Peyer's patch (tissue), 4 donors: ENCODE data around the gene EXOC4.

Experiments
- POLR2A ChIP-seq, 2 donors: fragments of 450-650 bp; IDR thresholded peaks; one replicate each; pipeline ENCODE4 v1.5.1; 2017; ENCODE audit warnings: antibody characterized with exemption in 2 of 2, mild to moderate bottlenecking in 2 of 2, moderate library complexity in 2 of 2
- TF ChIP-seq, protein P1 (sequence below), 6 experiments: fragments of 450-650 bp in 4 of 6; fragments of 200-600 bp in 2 of 6; sonication (generic) in 1 of 6; IDR thresholded peaks; one replicate each; pipeline ENCODE4 v1.5.1; 2017 to 2019; ENCODE audit warnings: antibody characterized with exemption in 6 of 6, mild to moderate bottlenecking in 3 of 6, moderate library complexity in 1 of 6

DNA sequence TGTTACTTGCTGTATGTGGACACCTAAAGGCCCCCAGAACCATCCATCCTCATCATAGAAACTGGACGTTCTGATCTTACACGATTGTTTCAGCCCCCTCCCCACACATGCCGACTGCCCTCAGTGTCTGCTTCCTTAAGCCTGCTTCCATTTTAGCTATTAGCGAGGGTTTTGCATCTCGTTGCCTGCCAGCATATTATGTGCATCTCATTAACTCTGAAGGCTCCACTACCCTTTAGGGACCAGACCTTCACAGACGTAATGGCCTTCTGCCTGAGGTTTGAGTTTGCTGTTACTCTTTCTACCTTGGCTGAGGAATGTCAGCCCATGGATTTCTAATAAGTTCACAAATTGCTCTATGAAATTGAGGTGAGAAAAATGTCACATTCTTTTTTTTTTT is 820.4 kb downstream of the EXOC4 start:
- TF ChIP-seq, protein P1, sequence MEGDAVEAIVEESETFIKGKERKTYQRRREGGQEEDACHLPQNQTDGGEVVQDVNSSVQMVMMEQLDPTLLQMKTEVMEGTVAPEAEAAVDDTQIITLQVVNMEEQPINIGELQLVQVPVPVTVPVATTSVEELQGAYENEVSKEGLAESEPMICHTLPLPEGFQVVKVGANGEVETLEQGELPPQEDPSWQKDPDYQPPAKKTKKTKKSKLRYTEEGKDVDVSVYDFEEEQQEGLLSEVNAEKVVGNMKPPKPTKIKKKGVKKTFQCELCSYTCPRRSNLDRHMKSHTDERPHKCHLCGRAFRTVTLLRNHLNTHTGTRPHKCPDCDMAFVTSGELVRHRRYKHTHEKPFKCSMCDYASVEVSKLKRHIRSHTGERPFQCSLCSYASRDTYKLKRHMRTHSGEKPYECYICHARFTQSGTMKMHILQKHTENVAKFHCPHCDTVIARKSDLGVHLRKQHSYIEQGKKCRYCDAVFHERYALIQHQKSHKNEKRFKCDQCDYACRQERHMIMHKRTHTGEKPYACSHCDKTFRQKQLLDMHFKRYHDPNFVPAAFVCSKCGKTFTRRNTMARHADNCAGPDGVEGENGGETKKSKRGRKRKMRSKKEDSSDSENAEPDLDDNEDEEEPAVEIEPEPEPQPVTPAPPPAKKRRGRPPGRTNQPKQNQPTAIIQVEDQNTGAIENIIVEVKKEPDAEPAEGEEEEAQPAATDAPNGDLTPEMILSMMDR (IDR thresholded peaks at IDR 0.05), result no peak
- no peak for TF ChIP-seq POLR2A (IDR thresholded peaks at IDR 0.05)
